GM21390 (cell line): Measurements from ENCODE around the gene SLC35F3.

Source experiments
- ATAC-seq: cut with Tn5 transposase; IDR thresholded peaks from one replicate; pipeline ENCODE4 v1.9.1; 2021; ENCODE audit not compliant: unreplicated experiment

The SLC35F3 gene

DNA sequence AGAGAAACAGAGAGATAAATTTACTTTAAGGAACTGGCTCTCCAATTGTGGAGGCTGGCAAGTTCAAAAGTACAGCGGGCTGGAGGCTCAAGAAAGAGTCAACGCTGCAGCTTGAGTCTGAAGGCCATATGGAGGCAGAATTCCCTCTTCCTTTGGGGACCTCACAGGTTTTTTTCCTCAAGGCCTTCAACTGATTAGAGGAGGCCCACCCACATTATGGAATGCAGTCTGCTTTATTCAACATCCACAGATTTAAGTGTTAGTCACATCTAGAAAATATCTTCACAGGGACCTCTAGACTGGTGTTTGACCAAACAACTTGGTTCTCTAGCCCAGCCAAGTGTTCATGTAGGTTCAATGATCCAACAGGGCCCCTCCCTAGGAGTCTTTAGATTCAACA lies 117.8 kb downstream of the SLC35F3 start:
- ATAC-seq = no peak

DNA sequence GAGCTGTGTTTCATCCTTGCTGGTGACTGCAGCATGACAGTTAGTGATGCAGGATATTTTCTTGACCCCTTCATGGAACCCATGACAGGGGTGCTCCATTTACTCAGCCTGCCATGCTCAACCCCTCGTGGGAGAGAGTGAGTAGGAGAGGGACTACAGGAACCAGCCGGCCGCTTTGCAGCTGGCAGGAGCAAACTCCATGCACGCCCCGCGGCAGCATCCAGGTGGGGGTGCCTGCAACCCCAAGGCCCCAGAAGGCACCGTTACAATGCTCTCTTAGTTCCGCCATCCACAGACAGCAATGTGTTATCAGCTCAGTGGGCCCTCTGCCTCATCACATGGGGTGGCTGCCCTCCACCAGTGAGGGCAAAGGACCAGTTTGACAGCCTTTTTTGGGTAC lies 135.1 kb downstream of the SLC35F3 start:
- ATAC-seq = no peak

DNA sequence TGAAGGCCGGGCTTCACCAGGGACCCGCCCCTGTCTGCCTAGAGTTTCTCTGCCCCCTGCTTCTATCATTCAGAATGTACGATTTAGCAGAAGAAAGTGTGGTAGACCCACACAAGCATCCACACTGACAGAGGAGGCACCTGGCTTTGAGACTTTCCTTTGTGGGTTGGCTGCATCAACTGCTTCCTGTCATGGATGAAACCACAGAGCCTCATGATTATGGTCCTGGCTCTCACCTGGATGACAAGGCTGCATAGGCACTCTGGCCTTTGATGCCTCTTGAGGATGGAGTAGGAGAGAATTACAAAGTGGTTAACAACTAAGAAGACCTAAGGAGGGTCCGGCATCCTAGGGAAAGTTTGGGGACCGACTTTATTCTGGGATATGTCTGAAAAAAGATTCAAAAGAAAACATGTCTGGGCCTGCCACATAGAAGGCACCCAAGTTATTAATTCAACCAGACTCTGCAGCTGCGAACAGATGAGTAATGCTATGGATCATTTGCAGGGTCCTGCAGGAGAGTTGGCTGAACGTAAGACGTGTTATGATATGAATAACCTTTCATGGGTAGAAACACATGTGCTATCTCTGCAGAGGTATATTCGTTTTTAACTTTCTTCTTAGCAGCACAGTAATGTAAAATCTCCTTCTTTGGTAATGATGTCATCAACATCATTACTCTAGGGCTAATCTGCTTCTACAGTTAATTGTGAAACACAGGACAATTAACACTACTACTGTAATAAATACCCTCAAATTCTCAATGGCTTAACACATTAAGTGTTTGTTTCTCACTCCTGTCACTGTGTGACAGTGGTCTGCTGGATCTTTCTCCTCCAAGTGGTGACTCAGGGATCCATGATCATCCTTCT lies 136.2 kb downstream of the SLC35F3 start:
- ATAC-seq = no peak

- no peak for ATAC-seq
These were observed 139.6 kb downstream of the SLC35F3 start for GRCh38 chr1:234044079-234044478.

DNA sequence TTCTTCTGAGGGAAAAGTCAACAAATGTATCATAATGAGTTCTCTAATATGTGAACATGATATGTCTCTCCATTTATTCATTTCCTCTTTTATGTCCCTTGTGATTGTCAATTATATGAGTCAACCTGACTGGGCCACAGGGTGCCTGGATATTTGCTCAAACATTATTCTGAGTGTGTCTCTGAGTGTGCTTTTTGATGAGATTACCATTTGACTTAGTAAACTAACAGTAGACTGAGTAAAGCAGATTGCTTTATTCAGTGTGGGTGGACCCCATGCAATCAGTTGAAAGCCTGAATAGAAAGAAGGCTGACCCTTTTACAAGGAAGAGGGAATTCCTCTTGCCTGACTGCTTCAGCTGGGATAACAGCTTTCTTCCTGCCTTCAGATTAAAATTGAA lies 142.6 kb downstream of the SLC35F3 start:
- no peak for ATAC-seq

DNA sequence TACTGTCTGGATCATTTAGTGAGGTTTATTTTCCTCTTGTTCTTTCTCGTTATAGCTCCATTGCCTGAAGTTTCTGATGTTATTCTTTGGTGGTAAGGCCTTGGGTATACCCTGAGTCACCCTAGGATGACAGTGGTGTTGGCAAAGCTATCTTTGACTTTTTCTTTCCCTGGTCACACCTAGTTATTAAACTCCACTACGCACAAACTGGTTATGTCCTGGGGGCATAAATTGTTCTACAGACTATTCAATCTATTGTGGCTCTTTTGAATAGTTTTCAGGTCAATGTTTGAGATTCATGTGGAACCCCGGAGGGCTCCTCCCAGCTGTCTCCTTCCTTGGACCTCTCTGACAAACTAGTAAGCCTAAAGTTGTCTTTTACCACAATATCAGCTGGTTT lies 157.7 kb downstream of the SLC35F3 start:
- ATAC-seq = no peak

GRCh38 chr1:234065794-234066447 lies 161.4 kb downstream of the SLC35F3 start:
- ATAC-seq = peak; percentile 78

- no peak for ATAC-seq
These were observed 163.3 kb downstream of the SLC35F3 start for GRCh38 chr1:234067581-234068337.

DNA sequence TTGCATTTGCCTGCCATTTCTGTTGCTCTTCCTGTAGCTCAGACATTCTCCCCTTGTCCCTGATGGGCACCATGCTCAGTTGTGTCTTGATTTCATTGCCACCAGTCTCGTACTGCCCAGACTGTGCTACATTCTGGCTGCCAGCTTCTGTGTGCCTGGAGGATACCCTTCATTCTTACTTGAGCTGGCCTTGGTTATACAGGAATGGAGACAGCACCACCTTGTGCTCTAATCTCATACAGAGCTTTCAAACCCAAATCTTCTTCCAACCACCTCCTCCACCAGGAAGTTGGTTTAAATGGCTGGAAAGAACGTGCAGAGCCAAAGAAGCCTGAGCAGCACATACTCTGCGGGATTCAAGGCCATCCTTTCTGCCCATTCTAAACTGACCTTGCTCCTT lies 165.3 kb downstream of the SLC35F3 start:
- ATAC-seq = no peak

DNA sequence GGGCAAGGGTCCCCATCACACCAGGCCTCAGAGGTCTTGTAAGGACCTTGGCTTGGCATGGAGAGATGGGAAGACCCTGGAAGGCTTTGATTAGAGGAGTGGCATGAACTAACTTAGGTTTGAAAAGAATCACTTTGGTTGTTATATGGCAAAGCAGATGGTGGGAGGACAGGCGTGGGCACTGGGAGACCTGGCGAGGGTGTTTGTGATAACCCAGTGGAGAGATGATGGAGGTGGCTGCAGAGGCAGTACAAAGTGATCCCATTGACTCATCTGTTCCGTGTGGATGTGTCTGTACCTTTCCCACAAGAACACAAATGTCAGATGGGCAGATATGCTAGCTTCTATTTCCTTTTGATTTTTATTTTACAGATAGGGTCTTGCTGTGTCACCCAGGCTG lies 168.3 kb downstream of the SLC35F3 start:
- ATAC-seq = no peak

DNA sequence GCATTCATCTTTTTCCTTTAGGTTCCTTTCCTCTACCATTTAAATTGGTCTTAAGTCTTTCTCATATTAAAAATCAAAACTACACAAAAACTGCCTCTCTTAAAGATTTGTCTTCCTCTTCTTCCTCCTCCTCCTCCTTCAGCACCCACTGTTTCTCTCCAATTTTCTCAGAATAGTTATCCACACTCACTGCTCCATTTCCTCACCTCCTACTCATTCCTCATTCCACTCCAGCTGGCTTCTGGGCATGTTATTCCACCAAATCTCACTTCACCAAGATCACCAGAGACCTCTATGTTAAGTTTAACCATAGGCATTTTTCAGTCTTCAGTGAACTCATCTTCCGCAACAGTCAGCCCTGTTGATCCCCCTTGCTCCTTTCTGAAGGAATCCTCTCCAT lies 173.7 kb downstream of the SLC35F3 start:
- ATAC-seq = no peak

- no peak for ATAC-seq
These were observed 175.4 kb downstream of the SLC35F3 start for GRCh38 chr1:234079896-234080295.

GRCh38 chr1:234083460-234083859 lies 179.0 kb downstream of the SLC35F3 start:
- ATAC-seq = no peak

GRCh38 chr1:234089396-234089795 lies 184.9 kb downstream of the SLC35F3 start:
- no peak for ATAC-seq

GRCh38 chr1:234090212-234091064 lies 186.0 kb downstream of the SLC35F3 start:
- no peak for ATAC-seq

DNA sequence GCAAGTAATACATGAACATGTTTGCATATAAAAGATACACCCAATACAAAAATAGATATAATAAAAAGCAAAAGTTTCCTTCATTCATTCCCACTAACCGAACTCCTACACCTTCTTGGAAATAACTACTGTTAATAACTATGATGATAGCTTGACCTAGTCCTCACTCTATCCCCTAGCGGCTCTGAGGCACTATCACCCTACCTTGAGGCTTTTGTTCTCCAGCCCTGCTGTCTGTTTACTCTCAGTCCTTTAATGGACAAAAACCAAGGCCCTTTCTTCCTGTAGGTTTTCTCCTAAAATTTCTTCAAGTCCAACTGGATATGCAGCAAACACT lies 186.6 kb downstream of the SLC35F3 start:
- ATAC-seq = no peak

DNA sequence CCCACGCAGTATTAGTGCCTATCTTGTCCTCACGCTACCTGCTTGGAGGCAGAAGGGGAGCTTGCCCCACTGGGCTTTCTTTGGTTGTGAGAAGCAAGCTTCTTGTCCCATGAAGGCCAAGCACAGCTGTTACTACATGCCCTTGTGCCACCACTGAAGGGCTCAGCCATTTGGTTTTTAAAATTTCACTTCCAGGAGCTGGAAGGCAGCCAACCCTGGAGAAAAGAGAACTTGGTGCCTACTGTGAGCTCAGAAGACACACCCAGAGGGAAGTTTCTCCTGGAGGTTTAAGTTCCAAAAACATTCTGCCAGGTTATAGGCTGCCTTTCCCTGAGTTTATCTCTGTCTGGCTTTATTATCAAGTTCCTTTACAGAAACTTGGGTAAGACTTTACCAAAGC lies 187.4 kb downstream of the SLC35F3 start:
- no peak for ATAC-seq

- ATAC-seq = no peak
These were observed 188.6 kb downstream of the SLC35F3 start for GRCh38 chr1:234093107-234093506.

GRCh38 chr1:234093741-234094140 lies 189.3 kb downstream of the SLC35F3 start:
- no peak for ATAC-seq

DNA sequence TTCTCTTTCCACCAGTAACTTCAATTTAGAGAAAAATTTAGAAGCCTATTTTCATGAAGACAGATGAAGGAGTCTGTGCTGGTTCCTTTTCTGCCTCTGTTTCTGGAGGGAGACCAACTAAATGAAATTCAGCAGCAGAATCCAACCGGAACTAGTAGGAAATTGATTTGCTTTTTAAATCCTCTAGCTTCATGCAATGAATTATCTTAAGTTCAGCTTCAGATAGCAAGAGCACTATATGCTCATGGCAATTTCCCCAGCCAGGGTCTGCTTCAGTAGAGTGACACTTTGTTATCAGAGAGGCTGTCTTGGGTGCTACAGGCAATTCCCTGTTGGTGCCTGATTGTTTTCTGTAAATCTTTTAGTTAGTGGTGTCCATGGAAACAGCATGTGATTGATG lies 189.7 kb downstream of the SLC35F3 start:
- no peak for ATAC-seq

GRCh38 chr1:234096161-234096770 lies 191.8 kb downstream of the SLC35F3 start:
- no peak for ATAC-seq
